Neuronal stem cell (in vitro differentiated cells): Measurements from ENCODE around the gene WAC.
"Not testable (repeated sequence)": the region's sequence is repeated elsewhere in the genome, so short reads cannot be mapped to it uniquely, and the experiment has no call there.

Experiments used
- DNase-seq: peaks from one replicate; pipeline ENCODE4 v3.0.0-alpha.2; 2013; ENCODE audit warnings: low spot score
- H2AFZ ChIP-seq: one replicate; pipeline ENCODE4 v1.6.1; 2013; ENCODE audit warnings: mild to moderate bottlenecking, low read length, inconsistent platforms
- H2AK5ac ChIP-seq: 2 replicates; pipeline ENCODE4 v1.6.1; 2013; ENCODE audit warnings: low read depth, mild to moderate bottlenecking, inconsistent platforms, low read length, moderate library complexity, mixed read lengths
- H2BK120ac ChIP-seq: 2 replicates; pipeline ENCODE4 v1.6.1; 2013; ENCODE audit warnings: low read depth, mild to moderate bottlenecking, inconsistent platforms, low read length, moderate library complexity, mixed read lengths
- H2BK12ac ChIP-seq: one replicate; pipeline ENCODE4 v1.6.1; 2013; ENCODE audit warnings: low read length, inconsistent platforms
- H2BK15ac ChIP-seq: 2 replicates; pipeline ENCODE4 v1.6.1; 2013; ENCODE audit warnings: mild to moderate bottlenecking, low read length, inconsistent platforms, mixed read lengths
- H2BK5ac ChIP-seq: one replicate; pipeline ENCODE4 v1.6.1; 2013; ENCODE audit warnings: inconsistent platforms, mild to moderate bottlenecking, low read length, moderate library complexity
- H3K14ac ChIP-seq: one replicate; pipeline ENCODE4 v1.6.1; 2013; ENCODE audit warnings: low read length, inconsistent platforms
- H3K18ac ChIP-seq: 2 replicates; pipeline ENCODE4 v1.6.1; 2013; ENCODE audit warnings: low read length, inconsistent platforms
- H3K23ac ChIP-seq: 2 replicates; pipeline ENCODE4 v1.6.1; 2013; ENCODE audit warnings: low read depth, mild to moderate bottlenecking, mixed read lengths, low read length, inconsistent platforms; ENCODE audit not compliant: poor library complexity
- H3K27ac ChIP-seq: replicated peaks from 3 replicates; pipeline ENCODE4 v1.5.1; 2013; ENCODE audit warnings: low read length, inconsistent platforms
- H3K27me3 ChIP-seq, 3 experiments: 2 replicates each; pipeline ENCODE4 v1.6.1; 2013; ENCODE audit warnings: low read length in 3 of 3, mild to moderate bottlenecking in 2 of 3, inconsistent platforms in 1 of 3, low read depth in 1 of 3, mixed read lengths in 1 of 3, moderate library complexity in 1 of 3; ENCODE audit not compliant: control insufficient read depth in 3 of 3, insufficient read depth in 3 of 3
- H3K36me3 ChIP-seq, 2 donors: replicated peaks in 1 of 2; 2 replicates each; pipeline ENCODE4 v1.6.1; 2013; ENCODE audit warnings: low read length in 2 of 2; ENCODE audit not compliant: control insufficient read depth in 2 of 2, insufficient read depth in 2 of 2
- H3K4ac ChIP-seq: 2 replicates; pipeline ENCODE4 v1.6.1; 2013; ENCODE audit warnings: inconsistent platforms, mild to moderate bottlenecking, low read length, moderate library complexity
- H3K4me1 ChIP-seq, 2 donors: 1 replicate in 1 of 2; 2 replicates in 1 of 2; pipeline ENCODE4 v1.6.1; 2013; ENCODE audit warnings: low read length in 2 of 2, low read depth in 1 of 2; ENCODE audit not compliant: control insufficient read depth in 2 of 2, insufficient read depth in 1 of 2
- H3K4me2 ChIP-seq: one replicate; pipeline ENCODE4 v1.6.1; 2013; ENCODE audit warnings: mild to moderate bottlenecking, low read length, inconsistent platforms; ENCODE audit not compliant: insufficient read depth, poor library complexity, severe bottlenecking
- H3K4me3 ChIP-seq, 2 donors: 2 replicates each; pipeline ENCODE4 v1.5.1; 2013; ENCODE audit warnings: low read length in 2 of 2, mild to moderate bottlenecking in 2 of 2, inconsistent platforms in 1 of 2, moderate library complexity in 1 of 2
- H3K79me1 ChIP-seq: one replicate; pipeline ENCODE4 v1.6.1; 2013; ENCODE audit warnings: low read depth, mild to moderate bottlenecking, inconsistent platforms, low read length, moderate library complexity
- H3K9ac ChIP-seq: one replicate; pipeline ENCODE4 v1.6.1; 2013; ENCODE audit warnings: mild to moderate bottlenecking, low read depth, low read length, inconsistent platforms; ENCODE audit not compliant: poor library complexity
- H3K9me3 ChIP-seq, 2 donors: replicated peaks in 1 of 2; 2 replicates each; pipeline versions ENCODE3 to v1.6.1; 2013; ENCODE audit warnings: low read length in 2 of 2, mild to moderate bottlenecking in 2 of 2, inconsistent platforms in 1 of 2, low read depth in 1 of 2, mixed read lengths in 1 of 2, moderate library complexity in 1 of 2; ENCODE audit not compliant: control insufficient read depth in 2 of 2, insufficient read depth in 1 of 2
- H4K8ac ChIP-seq: one replicate; pipeline ENCODE4 v1.6.1; 2013; ENCODE audit warnings: low read depth, mild to moderate bottlenecking, inconsistent platforms, low read length, moderate library complexity
- H4K91ac ChIP-seq: one replicate; pipeline ENCODE4 v1.6.1; 2013; ENCODE audit warnings: low read length, low read depth, mild to moderate bottlenecking, inconsistent platforms; ENCODE audit not compliant: poor library complexity
- WGBS, 2 donors: extraction: QIAGEN DNeasy Blood & Tissue Kit; methylation state at CpG; one replicate each; pipeline ENCODE4 v1.1.7; 2013; ENCODE audit warnings: missing lambda C conversion rate in 2 of 2, mixed read lengths in 1 of 2; ENCODE audit not compliant: insufficient read length in 2 of 2, insufficient replicate concordance in 1 of 2; ENCODE audit errors: extremely low coverage in 2 of 2; 5-methylcytosine and 5-hydroxymethylcytosine counted together

The WAC gene

DNA sequence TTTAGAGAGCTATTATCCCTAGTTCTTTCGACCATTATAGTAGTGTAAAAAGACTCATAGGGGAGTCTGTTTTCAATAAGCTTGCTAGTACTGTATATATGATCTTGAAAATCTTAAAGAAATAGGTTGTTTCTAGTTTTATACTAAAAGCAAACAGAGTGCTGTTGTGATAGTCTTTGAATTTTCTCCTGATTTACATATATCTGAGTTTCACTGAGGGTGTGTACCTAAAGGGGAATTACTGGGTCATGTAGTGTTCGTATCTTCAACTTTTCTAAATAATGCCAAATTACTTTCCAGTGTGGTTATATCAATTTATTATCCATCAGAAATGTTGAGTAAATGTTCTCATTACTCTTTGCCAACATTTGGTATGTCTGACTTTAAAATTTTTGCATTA, 73.7 kb downstream of the WAC start:
- Histone ChIP-seq H4K91ac (no peak overlapping the region), H3K36me3 (peaks cover 9 to 96% of the 10 kb centered on the region in 2 donors), H3K27me3 (no peaks in the 10 kb centered on the region), H3K4me2 (no peak overlapping the region), H2BK12ac (no peak overlapping the region), H3K9me3 (no peaks in the 10 kb centered on the region), H3K4ac (no peak overlapping the region), H2BK15ac (no peak overlapping the region), H2BK120ac (no peak overlapping the region), H3K79me1 (peaks cover 4% of the 10 kb centered on the region), H3K18ac (no peak overlapping the region), H2AK5ac (no peak overlapping the region), H3K23ac (no peak overlapping the region), H2BK5ac (no peak overlapping the region), H3K4me3 (no peak overlapping the region), H3K9ac (no peak overlapping the region), H2AFZ (no peak overlapping the region), H4K8ac (no peak overlapping the region), H3K14ac (no peak overlapping the region), H3K27ac (no peak overlapping the region), H3K4me1 (no peaks in the 10 kb centered on the region)
- no CpG with 5 or more reads among the region's 2 CpGs for WGBS, 2 donors
- DNase-seq, result no peak

DNA sequence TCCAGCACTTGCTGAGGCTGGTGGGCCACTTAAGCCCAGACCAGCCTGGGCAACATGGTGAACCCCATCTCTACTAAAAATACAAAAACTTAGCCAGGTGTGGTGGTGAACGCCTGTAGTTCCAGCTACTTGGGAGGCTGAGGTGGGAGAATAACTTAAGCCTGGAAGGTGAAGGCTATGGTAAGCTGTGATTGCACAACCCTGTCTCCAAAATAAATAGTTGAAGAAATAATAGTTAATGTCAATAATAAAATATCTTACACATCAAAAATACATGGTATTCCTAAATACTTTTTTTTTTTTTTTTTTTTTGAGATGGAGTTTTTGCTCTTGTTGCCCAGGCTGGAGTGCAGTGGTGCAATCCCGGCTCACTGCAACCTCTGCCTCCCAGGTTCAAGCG, 76.7 kb downstream of the WAC start:
- not testable (repeated sequence) for H3K23ac ChIP-seq, H3K4me2 ChIP-seq, H2BK5ac ChIP-seq, H4K8ac ChIP-seq, H3K4me1 ChIP-seq, H3K79me1 ChIP-seq, H4K91ac ChIP-seq, H2BK15ac ChIP-seq, H2BK120ac ChIP-seq, H3K27me3 ChIP-seq, H3K14ac ChIP-seq, H3K27ac ChIP-seq, H3K4me3 ChIP-seq, H2AK5ac ChIP-seq, H3K9ac ChIP-seq, H3K9me3 ChIP-seq, H3K18ac ChIP-seq, H3K4ac ChIP-seq, H2AFZ ChIP-seq, H2BK12ac ChIP-seq, DNase-seq
- peaks cover 24 to 96% of the 10 kb centered on the region in 2 donors for H3K36me3 ChIP-seq
- WGBS, 2 donors, result no CpG with 5 or more reads among the region's 3 CpGs

DNA sequence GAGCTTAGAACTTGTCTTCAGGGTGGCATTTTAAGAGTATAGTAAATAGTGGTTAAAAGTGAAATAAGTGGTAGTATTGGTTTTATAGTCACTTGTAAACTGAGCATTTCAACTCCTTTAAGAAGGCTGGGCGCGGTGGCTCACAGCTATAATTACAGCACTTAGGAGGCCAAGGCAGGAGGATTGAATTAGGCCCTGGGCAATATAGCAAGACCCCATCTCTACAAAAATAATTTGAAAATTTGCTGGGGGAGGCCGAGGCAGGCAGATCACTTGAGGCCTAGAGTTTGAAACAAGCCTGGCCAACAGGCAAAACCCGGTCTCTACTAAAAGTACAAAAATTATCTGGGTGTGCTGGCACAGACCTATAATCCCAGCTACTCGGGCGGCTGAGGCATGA, 80.0 kb downstream of the WAC start:
- Histone ChIP-seq H3K9me3 (no peaks in the 10 kb centered on the region), H3K23ac (no peak overlapping the region), H4K91ac (no peak overlapping the region), H3K4ac (no peak overlapping the region), H3K27ac (no peak overlapping the region), H2BK12ac (no peak overlapping the region), H4K8ac (no peak overlapping the region), H3K27me3 (no peaks in the 10 kb centered on the region), H3K79me1 (peaks cover 2% of the 10 kb centered on the region), H3K4me2 (no peak overlapping the region), H3K18ac (no peak overlapping the region), H3K14ac (no peak overlapping the region), H2AK5ac (no peak overlapping the region), H3K4me3 (no peak overlapping the region), H3K36me3 (peaks cover 30 to 97% of the 10 kb centered on the region in 2 donors), H2AFZ (no peak overlapping the region), H2BK120ac (no peak overlapping the region), H2BK15ac (no peak overlapping the region), H3K4me1 (no peaks in the 10 kb centered on the region), H2BK5ac (no peak overlapping the region), H3K9ac (no peak overlapping the region)
- no CpG with 5 or more reads among the region's 6 CpGs for WGBS, 2 donors
- DNase-seq, result no peak

DNA sequence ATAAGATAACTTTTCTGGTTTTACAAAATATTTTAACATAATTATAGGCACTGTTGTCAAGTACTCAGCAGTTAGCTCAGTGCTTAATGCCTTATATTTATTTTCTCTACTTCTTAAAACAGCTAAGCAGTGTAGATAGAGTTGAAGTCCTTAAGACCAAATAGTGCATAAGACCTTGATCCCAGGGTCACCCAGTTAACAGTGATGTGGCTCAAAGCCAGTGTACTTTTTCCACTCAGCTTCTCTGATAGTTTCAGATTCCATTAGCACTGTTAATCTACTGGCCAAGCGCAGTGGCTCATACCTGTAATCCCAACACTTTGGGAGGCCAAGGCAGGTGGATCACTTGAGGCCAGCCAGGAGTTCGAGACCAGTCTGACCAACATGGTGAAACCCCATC, 83.6 kb downstream of the WAC start:
- Histone ChIP-seq H3K27me3 (no peaks in the 10 kb centered on the region), H3K14ac (no peak overlapping the region), H2BK5ac (no peak overlapping the region), H2BK120ac (no peak overlapping the region), H3K27ac (no peak overlapping the region), H3K4me2 (no peak overlapping the region), H3K4me1 (no peaks in the 10 kb centered on the region), H2BK15ac (no peak overlapping the region), H3K23ac (no peak overlapping the region), H3K79me1 (no peaks in the 10 kb centered on the region), H4K91ac (no peak overlapping the region), H2BK12ac (no peak overlapping the region), H3K18ac (no peak overlapping the region), H2AK5ac (no peak overlapping the region), H3K4me3 (no peak overlapping the region), H3K4ac (no peak overlapping the region), H3K9ac (no peak overlapping the region), H4K8ac (no peak overlapping the region), H3K36me3 (peaks cover 22 to 98% of the 10 kb centered on the region in 2 donors), H2AFZ (no peak overlapping the region), H3K9me3 (no peaks in the 10 kb centered on the region)
- no peak for DNase-seq
- WGBS, 2 donors, result no CpG with 5 or more reads among the region's 2 CpGs
